HG02759 (cell line): Measurements from ENCODE around the gene ZG16B.

Source experiments
- ATAC-seq: cut with Tn5 transposase; IDR thresholded peaks from one replicate; pipeline ENCODE4 v1.9.1; 2021; ENCODE audit warnings: mild to moderate bottlenecking, moderate library complexity; ENCODE audit not compliant: unreplicated experiment

ZG16B gene

DNA sequence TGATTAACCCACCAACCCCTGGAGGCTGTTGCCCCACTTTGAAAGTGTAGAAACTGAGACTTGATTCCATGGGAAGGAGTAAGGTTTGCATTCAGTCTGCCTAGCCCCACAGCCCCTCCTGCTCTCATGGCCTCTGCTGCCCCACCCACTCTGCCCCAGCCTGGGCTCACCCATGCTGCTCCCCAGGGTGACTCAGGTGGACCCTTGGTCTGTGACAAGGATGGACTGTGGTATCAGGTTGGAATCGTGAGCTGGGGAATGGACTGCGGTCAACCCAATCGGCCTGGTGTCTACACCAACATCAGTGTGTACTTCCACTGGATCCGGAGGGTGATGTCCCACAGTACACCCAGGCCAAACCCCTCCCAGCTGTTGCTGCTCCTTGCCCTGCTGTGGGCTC is 25.4 kb upstream of the ZG16B start:
- ATAC-seq: no peak

- ATAC-seq: no peak
These were observed 23.8 kb upstream of the ZG16B start for GRCh38 chr16:2806286-2806685.

- ATAC-seq: no peak
These were observed 21.9 kb upstream of the ZG16B start for GRCh38 chr16:2808181-2808580.

- ATAC-seq: no peak
These were observed 20.8 kb upstream of the ZG16B start for GRCh38 chr16:2809149-2809760.

GRCh38 chr16:2810651-2811050 is 19.5 kb upstream of the ZG16B start:
- ATAC-seq: no peak

DNA sequence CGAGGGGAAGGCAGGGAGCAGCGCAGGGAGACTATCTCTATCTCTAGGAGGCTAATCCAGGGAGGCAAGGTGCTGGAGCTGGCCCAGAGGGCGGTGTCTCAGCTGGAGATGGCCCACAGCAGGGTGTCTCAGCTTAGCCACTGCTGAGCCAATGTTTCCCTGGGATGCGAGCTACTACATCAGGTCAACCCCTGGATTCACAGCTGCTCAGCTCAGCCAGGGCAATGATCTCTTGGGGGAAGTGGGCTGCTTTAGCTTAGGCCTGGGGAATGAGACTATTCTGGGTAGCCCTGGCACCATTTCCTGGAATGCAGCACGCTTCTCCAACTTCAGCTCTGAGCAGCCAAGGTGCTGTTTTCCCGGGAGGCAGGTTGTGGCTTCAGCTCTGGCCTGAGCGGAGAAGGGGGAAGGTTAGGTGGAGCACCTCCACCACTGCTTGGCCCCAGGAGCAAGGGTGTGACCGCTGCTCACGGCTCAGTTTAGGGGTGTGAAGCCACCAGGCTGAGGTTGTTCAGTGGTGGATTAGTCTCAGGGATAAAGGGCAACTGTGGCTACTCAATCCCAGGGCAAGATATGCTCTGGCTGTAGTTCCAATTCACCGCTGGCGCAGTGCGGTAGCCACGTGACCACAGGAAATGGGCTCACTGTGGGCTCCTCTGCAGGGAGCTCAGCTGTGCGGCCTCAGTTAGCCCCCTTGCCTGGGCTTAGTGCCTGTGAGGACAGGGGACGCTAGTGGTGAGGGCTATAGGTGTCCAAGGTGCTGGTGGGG is 18.2 kb upstream of the ZG16B start:
- ATAC-seq: no peak

DNA sequence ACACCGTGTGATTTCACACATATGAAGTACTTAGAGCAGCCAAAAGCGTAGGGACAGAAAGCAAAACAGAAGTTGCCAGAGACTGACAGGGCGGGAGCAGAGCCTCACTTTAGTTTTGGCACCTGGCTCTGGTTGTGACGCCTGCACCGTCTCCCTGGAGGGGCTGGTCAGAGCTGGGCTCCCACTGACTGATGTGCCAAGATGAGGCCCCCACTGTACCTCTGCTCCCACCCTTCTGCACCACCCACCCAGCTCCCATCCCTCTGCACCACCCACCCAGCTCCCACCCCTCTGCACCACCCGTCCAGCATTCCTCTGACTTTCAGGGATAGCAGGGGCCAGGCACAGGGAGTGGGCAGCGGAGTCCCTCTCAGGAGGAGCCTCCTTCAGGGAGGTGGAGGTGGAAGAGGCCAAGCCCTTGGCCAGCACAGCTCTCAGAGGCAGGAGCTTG is 16.3 kb upstream of the ZG16B start:
- no peak for ATAC-seq

GRCh38 chr16:2814551-2815298 is 15.4 kb upstream of the ZG16B start:
- no peak for ATAC-seq

DNA sequence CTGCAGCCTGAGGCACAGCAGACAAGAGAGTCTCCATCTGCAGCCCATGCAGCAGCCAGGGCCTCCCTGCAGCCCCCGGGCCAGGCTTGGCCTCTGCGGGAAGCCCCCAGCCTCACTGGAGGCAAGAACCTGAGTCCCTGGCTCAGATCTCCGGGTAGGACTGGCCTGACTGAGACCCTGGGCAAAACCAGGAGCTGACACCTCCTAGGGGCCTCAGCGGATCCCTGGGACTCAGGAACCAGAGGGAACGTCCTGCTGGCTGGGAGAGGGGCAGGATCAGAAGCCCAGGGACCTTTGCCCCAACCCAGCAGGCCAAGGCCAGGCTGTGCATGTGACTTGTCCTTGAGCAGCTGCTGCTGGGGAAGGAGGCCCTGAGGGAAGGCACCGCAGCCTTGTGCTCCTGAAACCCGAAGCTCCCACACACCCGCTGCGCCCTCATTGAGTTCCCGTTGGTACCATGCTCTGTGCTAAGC is 14.8 kb upstream of the ZG16B start:
- no peak for ATAC-seq

- ATAC-seq: no peak
These were observed 13.3 kb upstream of the ZG16B start, which contains the start of gene PRSS21 for GRCh38 chr16:2816751-2817339. Gene PRSS21, plus strand, starts transcription at chr16:2817237. Its CDS starts 32 bp downstream, at chr16:2817269.

GRCh38 chr16:2817340-2818271 is 12.5 kb upstream of the ZG16B start:
- no peak for ATAC-seq

- ATAC-seq: no peak
These were observed 11.7 kb upstream of the ZG16B start for GRCh38 chr16:2818272-2818876.

DNA sequence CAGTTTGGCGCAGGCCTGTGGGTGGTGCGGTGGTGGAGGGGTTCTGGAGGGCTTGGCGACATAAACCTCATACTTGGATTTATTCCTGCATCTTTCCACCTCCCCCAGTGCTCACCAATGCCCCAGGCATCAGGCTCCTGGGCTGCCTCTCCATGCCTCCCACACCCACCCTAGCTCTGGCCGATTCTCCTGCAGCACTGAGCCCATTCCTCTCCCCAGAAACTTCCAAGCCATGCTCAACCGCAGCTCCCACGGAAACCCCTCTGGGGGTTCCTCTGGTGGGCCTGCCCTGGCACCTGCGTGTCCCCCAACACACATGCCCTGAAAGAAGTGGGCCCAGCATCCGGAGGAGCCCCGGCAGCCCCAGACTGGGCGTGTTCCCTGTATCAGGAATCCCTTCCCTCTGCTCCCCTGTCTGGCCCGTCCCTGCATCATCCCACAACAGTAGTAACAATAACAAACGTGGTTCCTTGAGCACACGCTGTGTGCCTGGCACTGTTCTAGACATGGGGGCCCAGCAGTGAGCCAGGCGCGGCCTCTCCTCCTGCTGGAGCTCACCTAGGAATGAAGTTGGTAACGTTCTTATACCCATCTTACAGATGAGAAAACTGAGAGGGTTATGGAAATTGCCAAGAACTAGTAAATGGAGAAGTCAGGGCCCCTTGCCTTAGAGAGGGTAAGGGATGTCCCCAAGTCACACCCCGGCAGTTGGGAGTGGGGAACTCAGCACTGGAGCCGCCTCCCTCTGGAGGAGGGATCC is 10.7 kb upstream of the ZG16B start:
- ATAC-seq: no peak

DNA sequence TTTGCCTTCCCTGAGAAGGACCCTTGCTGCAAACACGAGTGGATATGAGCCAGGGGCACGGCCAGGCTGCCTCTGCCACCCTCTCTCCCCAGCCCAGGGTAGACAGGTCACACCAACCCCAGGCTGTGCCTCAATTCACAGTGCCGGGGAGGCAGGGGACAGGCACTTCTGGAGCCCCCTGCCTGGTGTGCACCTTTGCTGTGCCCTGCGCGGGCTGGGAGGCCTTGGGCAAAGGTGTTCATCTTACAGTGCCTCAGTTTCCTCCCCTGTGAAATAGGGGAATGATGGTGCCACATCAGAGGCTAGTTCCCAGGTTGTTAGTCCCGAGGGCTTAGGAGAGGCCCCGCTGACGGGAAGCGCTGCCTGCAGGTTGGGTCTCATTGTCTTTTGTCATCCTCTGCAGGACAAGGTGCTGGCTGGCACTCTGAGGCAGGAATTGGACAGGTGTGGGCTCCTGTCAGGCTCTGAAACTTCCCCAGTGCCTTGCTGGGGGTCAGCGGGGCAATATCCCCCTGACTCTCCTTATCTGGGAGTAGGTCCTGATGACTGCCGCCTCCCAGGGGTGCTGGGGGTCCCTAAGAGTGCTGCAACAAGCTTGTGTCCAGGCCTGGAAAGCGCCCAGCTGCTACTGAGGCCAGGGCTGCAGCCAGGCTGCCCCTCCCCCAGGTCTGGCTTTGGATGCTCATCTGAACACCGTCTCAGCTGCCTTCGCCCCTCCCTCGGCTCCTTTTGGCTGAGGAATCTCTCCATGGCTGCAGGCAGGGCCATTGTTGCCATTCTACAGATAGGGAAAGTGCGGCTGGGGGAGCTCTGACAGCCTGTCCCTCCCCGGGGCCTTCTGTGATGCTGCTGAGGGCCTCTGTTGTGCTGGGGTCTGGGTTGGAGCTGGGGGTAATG is 9.9 kb upstream of the ZG16B start:
- no peak for ATAC-seq

DNA sequence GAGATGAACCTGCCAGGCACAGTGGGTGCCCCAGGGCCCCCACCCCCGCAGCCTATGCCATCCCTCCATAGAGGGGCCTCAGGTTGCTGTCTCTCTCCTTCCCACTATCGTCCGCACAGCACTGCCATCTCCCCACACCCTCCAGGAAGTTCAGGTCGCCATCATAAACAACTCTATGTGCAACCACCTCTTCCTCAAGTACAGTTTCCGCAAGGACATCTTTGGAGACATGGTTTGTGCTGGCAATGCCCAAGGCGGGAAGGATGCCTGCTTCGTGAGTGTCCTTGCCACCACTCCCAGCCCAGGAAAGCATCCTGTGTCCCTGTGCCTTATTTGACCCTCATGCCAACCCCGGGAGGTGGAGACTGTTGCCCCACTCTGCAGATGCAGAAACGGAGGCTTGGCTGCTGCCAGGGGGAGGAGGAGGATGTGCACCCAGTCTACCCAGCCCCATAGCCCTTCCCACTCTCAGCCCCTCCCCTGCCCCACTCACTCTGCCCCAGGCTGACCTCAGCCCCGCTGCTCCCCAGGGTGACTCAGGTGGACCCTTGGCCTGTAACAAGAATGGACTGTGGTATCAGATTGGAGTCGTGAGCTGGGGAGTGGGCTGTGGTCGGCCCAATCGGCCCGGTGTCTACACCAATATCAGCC is 9.1 kb upstream of the ZG16B start:
- ATAC-seq: no peak

DNA sequence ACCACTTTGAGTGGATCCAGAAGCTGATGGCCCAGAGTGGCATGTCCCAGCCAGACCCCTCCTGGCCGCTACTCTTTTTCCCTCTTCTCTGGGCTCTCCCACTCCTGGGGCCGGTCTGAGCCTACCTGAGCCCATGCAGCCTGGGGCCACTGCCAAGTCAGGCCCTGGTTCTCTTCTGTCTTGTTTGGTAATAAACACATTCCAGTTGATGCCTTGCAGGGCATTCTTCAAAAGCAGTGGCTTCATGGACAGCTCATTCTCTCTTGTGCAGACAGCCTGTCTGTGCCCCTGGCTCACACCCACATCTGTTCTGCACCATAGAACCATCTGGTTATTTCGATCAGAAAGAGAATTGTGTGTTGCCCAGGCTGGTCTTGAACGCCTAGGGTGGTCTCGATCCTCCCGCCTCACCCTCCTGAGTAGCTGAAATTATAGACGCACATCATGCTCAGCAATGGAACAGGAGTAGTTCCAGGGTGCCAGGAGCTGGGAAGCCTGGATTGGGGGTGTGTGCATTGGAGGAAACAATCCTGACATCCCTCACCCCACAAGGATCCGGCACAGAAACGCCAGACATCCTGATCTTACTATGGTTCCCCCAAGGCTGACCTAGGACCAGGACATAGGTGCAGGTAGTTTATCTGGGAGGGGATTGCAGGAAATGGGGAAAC is 8.5 kb upstream of the ZG16B start:
- no peak for ATAC-seq

DNA sequence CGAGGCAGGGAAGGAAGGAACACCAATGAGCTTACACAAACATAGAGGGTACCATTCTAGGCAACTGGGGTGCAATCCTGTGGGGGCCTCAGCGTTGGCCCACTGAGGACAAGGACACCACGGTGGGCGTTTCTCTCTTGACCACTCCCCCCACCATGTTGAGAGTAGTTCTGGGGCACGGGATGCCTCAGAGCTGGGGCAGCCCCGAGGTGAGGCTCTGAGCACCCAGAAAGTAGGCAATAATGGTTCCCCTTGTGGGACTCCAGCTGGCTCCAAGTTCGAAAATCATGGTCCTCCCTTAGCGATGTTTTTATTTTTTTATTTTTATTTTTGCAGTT is 8.0 kb upstream of the ZG16B start:
- ATAC-seq: no peak
